Activated CD4-positive, CD25-positive, alpha-beta regulatory T cell treated with anti-CD3 and anti-CD28 coated beads, Interleukin-2, amount 50 U/mL, for 72 hours (primary cell): ENCODE measurements around the gene AFF4.

ENCODE experiments used
- DNase-seq: peaks from one replicate; pipeline ENCODE4 v3.0.0; 2021

AFF4 gene

DNA sequence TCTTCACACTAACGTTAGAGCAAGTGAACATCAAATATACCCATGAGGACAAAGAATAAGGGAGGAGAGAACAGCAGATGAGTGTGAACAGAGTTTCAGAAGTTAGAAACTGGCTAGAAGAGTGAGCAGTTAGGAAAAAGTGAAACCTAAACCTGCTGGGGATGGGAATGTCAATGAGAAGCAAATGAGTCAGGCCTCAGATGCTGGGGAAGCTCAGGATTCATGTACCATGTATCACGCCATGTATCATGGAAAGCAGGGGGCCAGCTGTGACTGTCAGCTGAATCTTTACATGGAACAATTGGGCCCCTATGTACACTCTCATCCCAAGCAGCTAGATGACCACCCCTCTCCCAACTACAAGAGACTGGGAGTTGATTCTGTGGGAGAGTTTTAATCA is 113.4 kb downstream of the AFF4 start:
- DNase-seq: no peak

DNA sequence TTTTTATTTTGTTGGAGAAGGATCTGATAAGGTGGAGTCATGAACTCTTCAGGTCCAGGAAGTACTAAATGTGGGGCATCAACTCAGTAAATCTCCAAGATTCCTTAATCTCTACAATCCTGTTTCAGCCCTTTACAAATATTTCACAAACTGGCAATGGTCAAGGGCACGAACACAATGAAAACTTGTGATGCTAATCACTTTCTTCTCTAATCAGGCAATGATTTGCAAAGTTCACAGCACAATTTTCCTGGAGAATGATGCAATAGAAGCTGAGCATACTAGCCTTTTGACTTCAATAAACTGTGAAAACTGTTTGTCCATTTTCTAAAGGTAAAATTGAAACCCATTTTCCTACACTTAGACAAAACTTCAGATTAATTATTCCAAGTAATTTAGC is 114.1 kb downstream of the AFF4 start:
- no peak for DNase-seq

DNA sequence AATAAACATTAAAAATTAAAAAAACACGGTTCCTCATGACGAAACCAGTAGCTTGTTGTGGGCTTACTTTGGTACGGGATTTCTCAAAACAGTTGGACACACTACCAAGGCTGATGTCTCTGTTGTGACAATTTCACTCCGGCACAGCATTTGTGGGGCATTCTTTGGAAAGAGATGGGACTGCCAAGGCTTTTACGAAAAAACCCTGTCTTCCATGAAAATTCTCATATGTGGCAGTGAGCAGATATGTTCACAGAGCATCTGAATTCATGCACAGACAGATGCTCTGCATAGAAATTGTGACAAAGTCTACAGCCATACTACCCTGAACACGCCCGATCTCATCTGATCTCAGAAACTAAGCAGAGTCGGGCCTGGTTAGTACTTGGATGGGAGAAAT is 115.2 kb downstream of the AFF4 start:
- no peak for DNase-seq

DNA sequence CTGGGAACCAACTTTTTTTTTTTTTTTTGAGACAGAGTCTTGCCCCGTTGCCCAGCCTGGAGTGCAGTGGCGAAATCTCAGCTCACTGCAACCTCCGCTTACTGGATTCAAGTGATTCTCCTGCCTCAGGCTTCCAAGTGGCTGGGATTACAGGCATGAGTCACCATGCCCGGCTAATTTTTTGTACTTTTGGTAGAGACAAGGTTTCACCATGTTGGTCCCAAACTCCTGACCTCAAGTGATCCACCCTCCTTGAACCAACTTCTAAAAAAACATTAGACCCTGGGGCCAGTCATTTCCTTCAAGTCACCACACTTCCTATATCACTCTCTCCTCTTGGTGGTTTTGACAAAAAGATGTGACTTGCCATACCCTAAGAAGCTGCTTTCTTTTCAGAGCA is 122.1 kb downstream of the AFF4 start:
- DNase-seq: no peak

GRCh38 chr5:132840896-132841295 is 122.5 kb downstream of the AFF4 start:
- DNase-seq: no peak

DNA sequence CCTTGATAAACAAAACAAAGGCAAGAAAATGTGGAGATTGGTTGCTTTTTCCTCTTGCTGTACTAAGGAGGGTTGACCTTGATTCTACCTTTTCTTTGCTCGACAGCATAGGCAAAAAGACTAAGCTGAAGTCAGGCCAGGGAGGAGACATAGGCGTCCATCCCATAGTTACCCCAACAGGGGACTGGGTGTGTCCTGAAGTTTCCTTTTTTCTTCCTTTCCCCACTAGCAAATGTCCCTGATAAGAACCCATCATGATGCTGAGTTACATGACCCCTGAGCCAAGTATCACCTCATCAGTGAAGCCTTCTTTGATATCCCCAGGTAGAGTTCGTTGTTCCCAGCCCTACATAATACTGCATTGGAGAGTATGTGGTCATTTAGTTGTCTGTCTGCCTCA is 123.1 kb downstream of the AFF4 start:
- DNase-seq: no peak

GRCh38 chr5:132839426-132840301 is 123.8 kb downstream of the AFF4 start:
- no peak for DNase-seq

DNA sequence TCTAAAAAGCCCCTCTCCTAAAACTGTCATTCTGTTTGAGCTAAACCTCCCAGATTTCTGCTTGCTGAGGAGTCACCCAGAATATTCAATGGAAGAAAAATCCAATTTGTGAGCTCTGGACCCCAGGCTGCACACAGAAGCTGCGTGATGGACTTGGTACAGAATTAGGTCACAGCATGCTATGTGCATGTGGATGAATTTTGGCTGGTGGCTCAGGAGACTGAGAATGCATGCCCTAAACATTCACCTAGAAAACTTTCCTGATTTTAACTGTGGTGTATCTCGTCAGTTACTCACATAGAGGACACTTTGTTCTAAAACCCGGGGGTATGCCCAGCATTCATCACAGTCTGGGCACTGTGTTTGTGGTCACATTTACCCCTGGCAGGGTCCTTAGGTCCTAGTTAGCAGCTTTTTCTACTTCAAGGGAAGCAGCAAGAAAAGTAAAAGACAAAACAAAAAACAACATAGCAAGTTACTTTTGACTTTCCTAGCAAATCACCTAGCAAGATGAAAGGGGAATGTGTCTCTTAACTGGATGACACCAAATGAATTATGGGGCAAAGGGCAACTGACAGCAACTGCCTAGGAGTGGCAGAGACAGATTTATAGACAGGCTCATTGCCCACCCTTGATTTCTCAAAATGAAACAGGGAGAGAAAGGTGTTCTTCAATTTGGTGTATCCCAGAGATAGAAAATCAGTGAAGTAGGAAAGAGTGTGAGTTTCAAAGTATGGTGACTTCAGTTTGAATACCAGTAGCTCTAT is 124.7 kb downstream of the AFF4 start:
- DNase-seq: no peak

DNA sequence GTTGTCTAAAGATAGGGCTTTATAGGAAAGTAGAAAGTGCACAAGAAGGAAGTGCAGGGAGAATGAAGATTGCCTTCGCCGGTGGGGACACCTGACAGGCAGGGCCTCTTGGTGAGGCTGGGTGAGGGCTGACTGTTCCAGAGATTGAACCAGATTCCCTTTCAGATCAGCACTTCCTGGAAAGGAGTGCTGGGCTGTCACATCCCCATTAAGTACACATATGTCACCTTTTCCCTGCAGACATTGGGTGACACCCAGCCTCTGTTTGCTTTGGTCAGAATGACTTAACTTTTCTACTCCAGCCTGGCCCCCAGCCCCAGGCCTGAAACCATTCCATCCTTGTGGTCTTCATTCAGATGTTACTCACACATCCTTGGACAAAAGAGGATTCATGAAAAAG is 125.6 kb downstream of the AFF4 start:
- DNase-seq: no peak

GRCh38 chr5:132836852-132837251 is 126.6 kb downstream of the AFF4 start:
- DNase-seq: no peak

DNA sequence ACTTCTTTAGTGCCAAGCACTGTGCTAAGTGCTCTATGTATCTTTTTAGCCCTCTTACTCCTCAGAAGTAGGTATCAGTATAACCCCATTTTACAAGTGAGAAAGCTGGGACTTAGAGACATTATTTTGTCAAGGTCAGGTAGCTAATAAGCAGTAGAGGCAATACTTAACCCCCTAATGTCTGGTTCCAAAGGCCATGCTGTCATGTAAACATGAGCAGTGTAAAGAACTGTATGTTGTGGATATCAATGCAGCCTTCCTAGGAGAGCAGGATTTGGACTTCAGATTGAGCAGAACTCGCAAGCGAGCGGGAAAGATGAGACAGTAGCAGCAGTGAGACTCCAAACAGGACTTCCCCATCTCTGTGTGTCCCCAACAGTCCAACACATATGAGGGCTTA is 129.4 kb downstream of the AFF4 start:
- no peak for DNase-seq

- no peak for DNase-seq
These were observed 130.8 kb downstream of the AFF4 start for GRCh38 chr5:132832612-132833011.

GRCh38 chr5:132831095-132831860 is 132.2 kb downstream of the AFF4 start:
- no peak for DNase-seq

DNA sequence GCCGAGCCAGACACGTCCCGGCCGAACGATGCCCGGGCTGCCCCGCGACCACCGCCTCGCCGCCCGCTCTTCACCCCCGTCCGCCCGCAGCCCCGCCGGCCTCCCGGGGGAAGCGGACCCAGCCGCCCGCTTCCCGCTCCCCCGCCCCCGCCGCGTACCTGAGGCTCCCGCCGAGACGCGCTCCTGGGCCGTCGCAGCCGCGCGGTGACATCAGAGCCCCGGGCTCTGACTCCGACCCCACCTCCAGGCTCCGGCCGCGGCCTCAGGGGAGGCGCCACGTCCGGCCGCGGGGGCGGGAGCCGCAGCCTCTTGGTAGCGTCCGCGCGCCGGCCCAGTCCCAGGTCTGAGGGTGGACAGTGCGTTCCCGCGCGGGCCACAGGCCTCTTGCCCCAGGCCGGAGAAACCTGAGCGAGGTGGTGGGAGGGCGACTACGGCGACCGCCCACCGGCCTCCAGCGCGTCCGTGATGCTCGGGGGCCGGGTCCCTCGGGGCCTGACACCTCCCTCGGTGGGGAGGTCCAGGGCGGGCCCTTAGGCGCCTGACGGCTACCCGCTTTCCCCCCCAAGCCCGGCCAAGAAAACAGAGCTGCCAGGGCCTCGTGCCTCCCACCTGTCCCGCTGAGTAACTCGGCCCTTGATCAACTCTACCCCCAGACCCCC is 132.9 kb downstream of the AFF4 start, which contains the start of gene SHROOM1:
TSS of gene SHROOM1 (minus strand) at position 212 of the 659 bp plus-strand sequence. CDS start 4,507 bp downstream, outside the sequence.
- DNase-seq: peak; percentile 49

DNA sequence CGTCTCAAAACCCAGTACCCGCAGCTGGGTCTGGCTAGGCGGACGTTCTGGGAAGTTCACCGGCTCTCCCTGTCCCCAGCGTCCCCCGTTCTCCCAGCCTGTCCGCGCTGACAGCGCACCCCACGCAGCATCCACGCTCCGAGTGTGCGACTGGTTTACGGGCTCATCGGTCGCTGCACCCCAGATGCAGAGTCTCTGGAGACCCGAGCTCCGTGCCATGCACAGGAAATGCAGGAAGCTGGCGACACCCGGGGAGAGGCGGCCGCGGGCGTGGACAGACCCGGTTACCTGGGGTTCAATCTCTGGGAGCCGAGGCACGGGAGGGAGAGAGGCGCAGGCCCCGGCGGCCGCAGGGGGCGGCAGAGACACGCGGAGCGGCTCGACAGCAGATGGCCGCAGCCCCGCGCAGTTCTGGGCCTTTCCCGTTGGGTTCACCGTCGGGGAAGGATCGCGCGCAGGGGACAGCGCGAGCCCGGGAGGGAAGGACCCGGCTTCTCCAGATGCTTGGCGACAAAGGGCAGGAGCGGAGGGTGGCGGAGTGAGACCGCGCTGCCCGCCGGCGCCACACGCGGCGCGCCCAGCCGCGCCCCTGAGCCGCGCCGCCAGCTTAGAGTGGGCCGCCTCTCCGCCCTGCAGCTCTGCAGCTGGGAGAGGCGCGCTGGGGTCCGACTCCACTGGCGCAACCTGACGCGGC is 133.5 kb downstream of the AFF4 start:
- DNase-seq: peak; percentile 70

DNA sequence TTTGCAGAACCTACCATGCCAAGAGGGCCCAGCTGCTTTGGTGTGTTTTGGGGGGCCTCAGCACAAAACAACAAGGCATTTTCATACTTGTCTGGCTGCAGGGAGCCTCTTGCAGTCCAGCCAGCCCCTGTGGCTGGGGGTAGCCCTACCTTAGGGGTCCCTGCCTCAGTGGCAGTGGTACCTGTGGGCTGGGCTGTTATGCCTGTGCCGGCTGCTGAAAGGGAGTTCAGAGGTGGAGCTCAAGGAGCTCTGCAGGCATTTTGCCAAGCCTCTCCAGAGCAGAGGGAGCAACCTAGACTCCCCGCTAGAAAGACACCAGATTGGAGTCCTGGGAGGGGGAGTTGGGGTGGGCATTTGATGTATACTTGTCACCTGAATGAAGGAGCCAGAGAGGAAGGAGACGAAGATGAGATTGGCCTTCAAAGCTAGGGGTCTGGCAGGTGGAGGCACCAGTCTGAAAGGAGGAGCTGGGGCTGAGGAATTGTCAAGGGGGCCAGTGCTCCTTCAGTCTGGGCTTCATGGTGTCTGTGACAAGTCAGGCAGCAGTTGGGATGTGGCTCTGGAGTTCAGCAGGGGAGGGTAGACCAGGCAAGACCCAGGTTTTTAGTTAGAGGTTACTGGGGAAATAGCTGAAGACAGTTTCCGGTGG is 134.5 kb downstream of the AFF4 start:
- no peak for DNase-seq

DNA sequence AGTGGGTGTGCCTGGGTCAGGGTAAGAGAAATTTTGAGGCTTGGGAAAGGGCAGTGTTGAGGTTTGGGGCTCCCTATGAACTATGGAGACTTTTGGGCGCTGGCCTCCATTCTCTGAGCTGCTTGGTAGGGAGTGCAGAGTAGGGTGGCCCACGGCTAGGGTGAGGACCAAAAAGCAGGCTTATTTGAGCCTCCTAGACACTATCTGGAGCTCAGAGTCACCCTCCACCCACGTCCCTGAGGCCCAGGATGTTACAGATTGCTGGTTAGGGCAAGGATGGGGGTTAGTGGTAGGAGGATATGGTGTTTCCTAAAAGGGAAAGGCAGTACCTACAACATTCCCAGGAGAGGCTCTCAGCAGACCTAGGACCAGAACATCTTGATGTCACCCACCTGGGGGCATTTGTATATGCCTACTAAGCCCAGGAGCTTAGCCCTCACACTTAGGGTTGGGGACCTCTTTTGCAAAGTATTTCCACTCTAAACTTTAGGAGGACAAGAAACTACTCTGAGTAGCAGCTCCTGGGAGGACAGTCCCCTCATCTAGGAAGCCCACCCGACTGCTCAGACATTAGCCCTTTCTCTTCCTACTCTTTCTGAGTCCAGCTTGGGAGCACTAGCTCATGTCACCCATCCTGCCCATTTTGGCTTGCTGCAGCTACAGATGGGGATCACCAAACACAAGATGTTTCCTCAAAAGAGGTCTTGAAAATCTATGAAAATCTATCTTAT is 135.3 kb downstream of the AFF4 start:
- DNase-seq: no peak

- no peak for DNase-seq
These were observed 136.9 kb downstream of the AFF4 start for GRCh38 chr5:132826424-132827082.

DNA sequence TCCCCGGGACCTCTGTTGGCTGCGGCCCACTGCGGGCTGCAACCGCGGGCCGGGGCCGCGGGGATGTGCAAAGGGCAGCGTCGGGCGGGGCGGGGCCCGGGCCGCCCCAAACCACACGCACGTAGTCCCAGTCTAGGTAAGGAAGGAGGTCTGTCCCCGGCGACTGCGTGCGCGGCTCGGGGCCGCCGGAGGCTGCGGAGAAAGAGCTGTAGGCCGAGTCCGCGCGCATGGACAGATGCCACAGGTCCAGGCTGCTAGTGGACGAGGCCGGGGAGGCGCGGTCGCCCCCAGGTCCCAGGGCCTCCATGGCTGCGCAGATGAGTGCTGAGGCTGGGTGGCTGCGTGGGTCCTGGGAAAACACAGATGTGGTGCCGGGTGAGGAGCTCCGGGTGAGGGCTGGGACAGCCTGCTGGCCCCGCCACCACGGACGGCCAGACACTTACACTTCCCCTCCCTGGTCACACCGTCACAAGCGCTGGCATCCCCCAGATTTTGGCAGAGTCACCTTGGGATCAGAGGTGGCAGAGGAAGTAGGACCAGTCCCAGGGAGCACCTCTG is 137.5 kb downstream of the AFF4 start:
- no peak for DNase-seq
